Measurements from ENCODE around the gene SLC10A1.
"Not testable (repeated sequence)": the region's sequence is repeated elsewhere in the genome, so short reads cannot be mapped to it uniquely, and the experiment has no call there.

The SLC10A1 gene

DNA sequence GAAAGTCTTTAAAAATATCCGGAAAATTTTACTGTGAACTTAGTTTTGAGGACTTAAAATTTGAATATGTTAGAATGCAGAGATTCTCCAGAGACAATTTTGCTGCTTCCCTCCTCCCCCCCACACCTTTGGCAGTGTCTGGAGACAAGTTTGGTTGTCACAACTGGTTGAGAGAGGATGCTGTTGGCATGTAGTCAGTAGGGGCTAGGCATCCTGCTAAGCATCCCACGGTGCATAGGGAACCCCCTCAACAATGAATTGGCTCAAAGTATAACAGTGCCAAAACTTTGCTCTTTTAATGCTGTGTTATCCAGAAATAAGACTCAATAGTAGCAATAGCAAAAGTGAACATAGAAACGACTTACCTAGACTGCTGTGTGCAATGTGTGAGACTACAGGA is 26.5 kb downstream of the SLC10A1 start:
- DNase-seq (ENCODE audit: low read depth in 2 of 2) = no peak

DNA sequence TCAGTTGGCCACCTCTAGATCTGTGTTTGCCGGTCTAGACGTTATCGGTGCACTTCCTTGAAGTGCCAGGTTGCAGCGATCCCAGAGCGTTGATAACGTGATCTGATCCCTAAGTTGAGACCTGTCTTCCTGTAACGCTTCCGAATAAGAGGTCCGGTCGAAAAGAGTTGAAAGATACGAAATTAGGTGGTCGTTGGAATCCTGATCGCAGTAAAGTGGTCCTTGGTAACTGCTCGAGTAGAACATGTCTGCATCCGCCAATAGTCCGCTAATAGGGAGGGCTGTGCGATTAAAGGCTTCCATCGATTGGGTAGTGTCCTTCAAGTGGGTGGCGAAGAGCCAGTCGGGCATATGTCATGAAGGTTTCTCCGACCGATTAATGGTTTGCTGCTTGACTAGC is 27.4 kb downstream of the SLC10A1 start:
- no peak for DNase-seq (ENCODE audit: low read depth in 2 of 2)

DNA sequence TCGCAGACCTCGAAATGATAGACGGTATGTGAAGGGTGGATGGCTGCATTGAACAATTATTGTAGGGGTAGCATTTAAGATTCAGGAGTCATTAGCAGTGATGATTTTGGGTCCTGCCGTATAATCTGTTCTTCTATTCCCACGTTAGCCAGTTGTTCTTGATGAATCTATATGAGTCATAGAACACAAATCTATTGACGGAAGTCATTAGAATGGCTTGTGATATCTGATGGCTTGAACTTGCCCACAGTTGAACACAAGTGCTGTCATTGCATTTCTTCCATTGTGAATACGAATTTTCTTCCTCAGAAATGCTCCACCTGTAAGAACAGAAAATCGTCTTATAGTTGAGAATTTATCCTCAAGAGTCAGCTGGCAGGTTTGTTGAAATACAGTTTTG is 28.2 kb downstream of the SLC10A1 start:
- DNase-seq (ENCODE audit: low read depth in 2 of 2) = no peak

DNA sequence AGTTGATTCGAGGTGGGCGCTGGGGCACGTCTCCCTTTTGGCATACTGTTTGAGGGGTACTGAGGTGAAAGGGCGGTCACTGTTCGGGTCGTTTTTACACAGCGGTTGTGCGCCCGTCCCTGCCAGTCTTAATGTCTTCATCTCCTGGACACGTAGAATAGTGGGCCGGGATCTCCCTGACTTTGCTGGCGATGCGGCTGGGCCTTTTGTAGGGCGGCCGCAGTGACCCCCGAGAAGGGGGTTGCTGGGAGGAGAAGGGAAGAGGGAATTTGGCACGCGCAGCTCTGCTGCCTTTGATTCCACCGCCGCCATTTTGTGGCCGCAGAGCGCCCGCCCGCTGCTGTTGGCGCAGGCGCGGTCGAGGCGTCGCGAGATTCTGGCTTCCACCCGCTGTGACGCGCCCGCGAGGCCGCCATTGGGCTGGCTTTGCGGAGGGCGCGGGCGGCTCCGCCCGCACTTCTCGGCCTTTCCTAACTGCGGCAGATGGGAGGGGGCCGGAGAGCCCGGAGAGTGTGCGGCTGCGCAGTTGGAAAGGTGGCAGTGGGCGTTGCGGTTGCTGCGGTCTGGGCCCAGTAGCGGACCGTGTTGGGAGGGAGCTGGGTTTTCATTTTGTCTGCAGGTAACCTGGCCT is 29.6 kb downstream of the SLC10A1 start:
- peak; percentile 77 to 80 for DNase-seq (ENCODE audit: low read depth in 2 of 2)

DNA sequence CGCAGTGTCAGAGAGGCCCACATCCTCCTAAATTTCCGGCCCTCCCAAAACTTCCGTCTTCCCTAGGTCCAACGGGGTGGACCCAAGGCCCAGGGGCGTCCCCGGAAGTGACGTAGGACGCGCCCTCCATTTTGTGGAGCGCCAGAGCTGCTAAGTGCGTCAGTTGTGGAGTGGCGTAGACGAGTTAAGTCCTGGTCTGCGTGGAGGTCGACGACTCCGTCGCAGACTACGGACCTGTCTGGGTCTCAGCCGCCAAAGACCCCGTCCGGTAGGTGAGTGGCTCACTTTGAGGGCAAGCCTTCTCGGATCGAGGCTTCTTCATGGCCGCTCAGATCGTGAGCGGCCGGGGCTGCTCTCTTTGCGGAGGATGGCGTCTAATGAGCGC is 30.1 kb downstream of the SLC10A1 start, which contains the start of gene SRSF5:
SRSF5 (plus strand) TSS at position 159 of the 385 bp plus-strand sequence. CDS start 1,015 bp downstream, outside the sequence.
- peak; percentile 89 to 90 for DNase-seq (ENCODE audit: low read depth in 2 of 2)

DNA sequence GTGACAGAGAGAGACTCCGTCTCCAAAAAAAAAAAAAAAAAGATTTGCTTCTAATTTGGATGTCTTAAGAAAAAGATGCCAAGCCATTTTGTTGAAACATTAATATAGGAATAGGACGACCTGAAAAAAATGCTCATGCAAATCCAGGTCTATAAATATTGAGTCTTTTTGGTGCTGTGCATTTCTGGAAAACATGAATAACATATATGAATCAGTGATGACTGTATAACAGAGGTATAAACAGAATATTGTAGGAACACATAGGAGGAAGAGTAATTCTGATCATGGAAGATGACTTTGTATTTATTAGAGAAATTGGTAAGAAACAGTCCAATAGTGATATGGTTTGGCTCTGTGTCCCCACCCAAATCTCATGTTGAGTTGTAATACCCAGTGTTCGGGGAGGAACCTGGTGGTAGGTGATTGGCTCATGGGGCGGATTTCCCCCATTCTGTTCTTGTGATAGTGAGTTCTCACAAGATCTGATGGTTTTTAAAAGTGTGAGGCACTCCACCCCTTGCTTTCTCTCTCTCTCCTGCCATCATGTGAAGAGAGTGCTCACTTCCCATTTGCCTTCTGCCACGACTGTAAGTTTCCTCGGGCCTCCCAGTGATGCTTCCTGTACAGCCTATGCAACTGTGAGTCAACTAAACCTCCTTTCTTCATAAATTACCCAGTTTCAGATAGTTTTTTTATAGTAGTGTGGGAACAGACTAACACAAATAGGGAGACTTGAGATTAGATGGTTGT is 33.1 kb downstream of the SLC10A1 start:
- no peak for DNase-seq (ENCODE audit: low read depth in 2 of 2)

DNA sequence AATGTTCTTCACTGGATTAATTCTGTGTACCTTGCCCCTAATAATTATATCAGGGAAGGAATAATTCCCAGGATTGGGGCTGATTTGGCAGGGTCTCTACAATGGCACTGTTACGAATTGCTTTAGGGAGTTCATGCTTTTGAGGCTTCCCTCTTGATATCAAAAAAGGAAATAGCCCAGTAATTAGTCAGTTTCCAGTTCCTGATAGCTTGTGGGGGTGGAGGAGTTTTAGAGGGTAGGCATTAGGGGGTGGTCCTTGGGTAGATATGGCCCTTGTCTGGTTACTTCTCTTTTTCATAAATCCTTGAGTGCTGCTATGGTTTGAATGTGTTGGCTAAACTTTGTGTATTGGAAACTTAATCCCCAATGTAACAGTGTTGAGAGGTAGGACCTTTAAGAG is 36.2 kb downstream of the SLC10A1 start:
- no peak for DNase-seq (ENCODE audit: low read depth in 2 of 2)

DNA sequence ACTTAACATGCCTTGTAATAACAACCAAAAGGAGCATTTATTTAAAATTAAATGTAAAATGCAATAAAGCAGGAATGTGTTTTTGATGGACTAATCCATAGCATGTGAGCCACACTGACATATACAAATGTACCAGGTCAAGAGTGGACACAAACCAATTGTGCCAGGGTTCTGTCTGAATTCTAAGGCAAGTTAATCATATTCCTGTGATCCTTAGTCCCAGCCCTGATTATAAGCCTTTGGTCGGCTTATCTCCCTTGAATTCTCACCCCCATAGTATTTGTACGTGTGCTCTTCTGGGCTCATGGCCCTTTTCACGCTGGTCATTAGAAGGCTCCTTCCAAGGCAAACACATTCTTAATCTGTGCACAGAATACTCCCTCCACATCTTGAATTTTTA is 40.7 kb downstream of the SLC10A1 start:
- no peak for DNase-seq (ENCODE audit: low read depth in 2 of 2)

DNA sequence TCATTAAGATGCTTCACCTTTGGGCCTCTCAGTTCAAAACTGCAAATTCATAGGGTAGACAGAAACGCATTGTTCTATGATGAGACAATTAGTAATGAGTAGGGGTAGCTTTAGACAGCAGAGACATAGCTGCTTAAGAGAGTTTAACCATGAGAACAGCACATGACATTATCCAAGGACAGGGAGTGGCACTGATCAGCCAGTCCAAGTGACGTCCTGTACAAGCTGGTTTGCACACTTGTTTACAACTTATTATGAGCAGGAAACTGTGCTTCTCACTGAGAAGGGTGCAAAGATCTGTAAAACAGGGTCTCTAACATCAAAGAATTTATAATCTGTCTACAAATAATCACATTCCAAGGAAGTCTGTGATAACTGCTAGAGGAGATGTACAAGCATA is 41.3 kb downstream of the SLC10A1 start:
- DNase-seq (ENCODE audit: low read depth in 2 of 2) = no peak

DNA sequence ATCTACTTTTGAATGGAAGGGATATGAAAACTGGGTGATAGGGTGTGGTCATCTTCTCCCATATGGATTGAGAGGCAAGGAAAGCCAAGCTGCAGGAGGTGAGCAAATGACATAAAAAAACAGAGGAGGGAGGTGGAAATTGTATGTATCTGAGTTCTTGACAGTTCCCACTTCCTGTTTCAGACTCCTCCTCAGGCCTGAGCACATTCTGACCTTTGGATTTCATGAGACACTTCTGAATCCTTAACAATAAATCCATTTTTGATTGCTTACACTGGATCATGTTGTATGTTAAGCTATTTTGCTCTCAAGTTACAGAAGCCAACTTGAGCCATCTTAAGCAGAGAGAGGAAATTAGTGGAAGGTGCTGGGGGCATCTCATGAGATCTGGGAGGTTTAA is 41.7 kb downstream of the SLC10A1 start:
- DNase-seq (ENCODE audit: low read depth in 2 of 2) = no peak

DNA sequence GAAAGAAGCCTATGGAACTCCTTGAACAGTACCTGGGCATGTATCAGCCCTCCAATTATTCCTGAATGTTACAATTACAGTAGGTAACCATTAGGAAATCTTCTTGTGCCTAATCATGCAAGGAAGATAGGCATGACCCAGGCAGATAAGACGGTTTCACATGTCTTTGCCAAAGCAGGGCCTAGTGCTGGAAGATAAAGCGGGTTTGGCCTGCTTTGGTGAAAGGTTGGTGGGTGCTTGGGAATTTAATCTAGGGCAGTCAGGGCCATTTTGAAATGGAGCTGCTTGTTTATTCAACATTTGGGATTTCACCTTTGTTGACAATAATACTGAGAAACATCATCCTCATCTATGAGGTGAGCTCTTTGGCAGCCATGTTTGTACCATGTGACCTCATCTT is 42.6 kb downstream of the SLC10A1 start:
- DNase-seq (ENCODE audit: low read depth in 2 of 2) = no peak

DNA sequence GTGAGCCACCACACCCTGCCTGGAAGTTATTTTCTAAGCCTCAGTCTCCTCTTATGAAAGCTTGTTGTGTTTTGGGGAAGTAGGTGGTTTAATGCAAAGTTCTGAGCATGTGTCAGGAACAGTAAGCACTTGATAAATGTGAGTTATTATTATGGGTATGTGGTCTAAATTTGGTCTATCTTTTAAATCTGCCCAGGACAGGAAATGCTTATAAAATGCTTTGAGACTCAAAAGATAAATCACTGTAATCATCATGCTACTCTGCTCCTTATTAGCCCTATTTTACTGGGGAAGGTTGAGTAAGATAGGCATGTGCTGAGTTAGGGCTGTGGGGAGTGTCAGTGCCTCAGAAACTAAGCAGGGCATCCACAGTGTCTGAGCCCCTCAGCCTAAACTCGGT is 43.2 kb downstream of the SLC10A1 start:
- DNase-seq (ENCODE audit: low read depth in 2 of 2) = no peak

DNA sequence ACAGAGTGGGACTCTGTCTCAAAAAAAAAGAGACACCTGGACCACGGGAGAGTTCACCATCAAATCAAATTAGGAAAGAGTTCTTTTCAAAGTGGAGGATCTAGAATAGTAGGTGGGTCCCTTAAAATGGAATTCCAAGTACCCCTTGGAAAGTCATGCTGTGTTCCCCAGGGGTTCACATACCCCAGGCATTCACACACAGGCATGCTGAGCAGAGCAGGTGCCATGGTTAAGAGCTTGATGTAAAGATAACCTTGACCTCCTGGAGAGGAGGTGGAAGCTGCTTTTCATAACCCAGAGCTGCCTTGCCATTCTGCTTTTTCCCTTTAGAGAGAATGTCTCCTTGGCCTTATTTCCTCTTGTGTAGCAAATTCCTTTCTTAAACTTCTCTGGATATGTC is 44.3 kb downstream of the SLC10A1 start:
- no peak for DNase-seq (ENCODE audit: low read depth in 2 of 2)

DNA sequence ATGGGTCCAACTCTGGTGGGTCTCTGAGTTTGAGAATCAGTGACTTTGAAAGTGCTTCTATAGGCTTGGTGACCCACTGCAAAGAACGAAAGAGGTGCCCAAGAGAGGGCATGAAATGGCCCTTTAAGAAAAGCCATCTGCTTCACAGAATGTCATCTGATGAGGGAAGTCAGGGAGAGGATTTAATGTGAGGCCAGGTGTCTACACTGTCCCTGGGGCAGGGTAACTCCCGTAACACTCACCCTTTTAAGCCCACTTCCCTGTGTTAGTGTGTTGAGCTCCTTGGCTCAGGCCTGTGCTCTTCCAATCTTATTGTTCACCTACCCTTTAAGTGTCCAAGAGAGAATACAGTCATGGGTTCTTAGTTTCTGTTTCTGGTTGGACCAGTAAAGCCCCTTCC is 46.5 kb downstream of the SLC10A1 start:
- no peak for DNase-seq (ENCODE audit: low read depth in 2 of 2)

DNA sequence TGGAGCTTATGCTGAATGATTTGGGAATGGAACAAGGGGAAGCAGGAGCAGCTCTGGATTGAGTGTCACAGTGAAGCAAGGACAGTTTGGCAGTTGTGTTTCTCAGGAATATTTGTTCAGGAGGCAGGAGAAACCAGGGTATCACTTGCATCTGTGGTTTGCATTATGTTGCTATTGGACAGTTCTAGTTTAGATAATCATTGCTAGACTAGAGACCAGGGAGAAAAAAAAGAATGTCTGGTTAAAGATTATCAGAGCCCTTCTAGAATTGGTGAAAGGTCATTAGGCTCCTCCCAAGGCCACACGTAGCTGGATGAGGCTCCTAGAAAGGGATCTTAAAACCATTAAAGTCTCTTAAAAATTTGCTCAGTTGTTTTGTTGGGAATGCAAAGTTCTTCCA is 47.1 kb downstream of the SLC10A1 start:
- DNase-seq (ENCODE audit: low read depth in 2 of 2) = no peak

DNA sequence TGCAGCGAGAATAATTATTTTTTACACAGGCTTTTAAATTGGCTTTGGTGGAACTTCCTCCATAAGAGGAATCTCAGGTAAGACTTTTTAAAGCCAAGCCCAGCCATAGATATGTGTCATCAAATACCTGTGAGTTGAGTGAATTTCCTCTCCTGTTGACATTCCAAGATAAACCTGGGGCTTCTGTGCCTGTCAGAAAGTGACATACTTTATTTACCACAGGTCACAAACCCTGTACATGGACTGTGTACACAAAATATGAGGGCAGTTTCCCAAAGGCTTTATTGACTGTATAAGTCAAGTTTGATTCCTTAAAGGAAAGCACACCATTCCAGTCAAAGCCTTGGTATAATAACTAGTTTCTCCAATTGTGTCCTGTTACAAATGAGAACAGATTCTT is 56.0 kb downstream of the SLC10A1 start:
- no peak for DNase-seq (ENCODE audit: low read depth in 2 of 2)

DNA sequence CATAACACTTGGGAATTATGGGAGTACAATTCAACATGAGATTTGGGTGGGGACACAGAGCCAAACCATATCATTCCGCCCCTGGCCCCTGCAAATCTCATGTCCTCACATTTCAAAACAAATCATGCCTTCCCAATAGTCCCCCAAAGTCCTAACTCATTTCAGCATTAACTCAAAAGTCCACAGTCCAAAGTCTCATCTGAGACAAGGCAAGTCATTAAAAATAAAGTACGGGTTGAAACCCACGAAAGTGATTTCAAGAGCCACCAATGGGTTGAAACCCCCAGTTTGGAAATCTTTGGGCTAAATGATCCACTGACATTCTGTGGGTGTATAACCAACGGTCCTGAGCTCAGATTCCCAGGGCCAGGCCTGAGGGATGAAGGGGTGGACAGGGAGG is 60.6 kb downstream of the SLC10A1 start:
- not testable (repeated sequence) for DNase-seq (ENCODE audit: low read depth in 2 of 2)

DNA sequence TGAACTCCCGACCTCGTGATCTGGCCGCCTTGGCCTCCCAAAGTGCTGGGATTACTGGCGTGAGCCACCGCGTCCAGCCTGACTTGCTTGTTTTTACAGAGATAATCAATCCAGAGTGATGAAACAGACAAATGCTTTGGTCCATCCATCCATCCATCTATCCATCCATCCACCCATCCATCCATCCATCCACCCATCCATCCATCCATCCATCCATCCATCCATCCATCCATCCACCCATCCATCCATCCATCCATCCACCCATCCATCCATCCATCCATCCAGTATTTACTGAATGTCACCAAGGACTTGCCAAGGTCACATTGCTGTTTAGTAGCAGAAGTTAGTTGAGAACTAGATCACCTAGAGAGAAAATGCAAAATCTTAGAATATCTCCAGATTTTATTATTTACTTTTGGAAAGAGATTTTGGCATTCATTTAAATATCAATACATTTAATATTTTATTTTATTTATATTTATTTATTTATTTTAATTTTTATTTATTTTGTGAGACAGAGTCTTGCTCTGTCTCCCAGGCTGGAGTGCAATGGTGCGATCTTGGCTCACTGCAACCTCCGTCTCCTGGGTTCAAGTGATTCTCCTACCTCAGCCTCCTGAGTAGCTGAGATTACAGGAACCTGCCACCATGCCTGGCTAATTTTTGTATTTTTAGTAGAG is 65.0 kb downstream of the SLC10A1 start:
- not testable (repeated sequence) for DNase-seq (ENCODE audit: low read depth in 2 of 2)

DNA sequence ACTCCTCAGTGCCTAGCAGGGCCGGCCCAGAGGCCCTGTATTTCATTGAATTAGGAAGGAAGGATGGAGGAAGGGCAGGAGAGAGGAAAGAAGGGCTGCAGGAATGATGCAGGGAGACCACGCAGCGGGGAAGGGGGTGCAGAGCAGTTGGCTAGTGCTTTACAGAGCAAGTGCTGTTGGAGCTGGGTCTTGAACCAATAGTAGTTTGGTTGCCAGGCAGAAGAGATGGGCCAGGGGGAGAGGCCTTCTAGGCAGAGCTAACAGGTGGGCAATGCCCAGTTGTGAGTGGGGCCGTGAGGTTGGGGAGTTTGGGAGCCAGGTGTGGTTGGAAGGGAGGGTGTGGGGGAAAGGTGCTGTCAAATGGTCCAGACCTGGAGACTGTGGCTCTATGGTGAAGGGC is 69.2 kb downstream of the SLC10A1 start:
- no peak for DNase-seq (ENCODE audit: low read depth in 2 of 2)

DNA sequence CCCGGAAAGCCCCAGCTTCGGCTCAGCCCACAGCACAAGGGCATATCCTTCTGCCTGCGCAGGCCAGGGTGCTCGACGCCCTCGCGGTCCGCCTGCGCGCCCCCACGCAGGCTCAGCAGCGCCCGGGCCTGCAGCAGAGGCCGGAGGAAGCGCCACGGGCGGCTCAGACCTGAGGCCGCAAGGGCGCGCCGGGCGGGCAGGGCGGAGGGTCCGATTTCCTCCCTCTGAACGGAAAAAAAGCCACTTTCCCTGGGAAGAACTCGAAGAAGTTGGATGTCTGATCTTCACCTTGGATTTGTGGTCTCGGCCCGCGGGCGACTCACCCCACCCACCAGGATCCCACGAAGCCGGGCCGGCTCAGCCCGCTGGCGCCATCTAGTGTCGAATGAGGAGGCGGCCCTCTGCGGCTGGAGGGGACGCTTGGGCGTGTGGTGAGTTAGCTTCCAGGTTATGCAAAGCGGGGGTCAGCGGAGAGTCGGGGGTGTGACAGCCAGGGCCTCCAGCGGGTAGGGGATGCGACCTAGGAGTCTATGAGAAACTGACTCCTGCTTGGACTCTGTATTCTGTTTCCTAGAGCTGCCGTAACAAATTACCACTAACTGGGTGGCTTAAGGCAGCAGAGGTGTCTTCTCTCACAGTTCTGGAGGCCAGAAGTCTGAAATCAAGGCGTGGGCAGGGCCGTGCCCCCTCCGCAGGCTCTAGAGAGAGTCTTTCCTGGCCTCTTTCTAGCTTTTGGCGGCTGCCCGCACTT is 70.1 kb downstream of the SLC10A1 start:
- peak; percentile 74 to 75 for DNase-seq (ENCODE audit: low read depth in 2 of 2)

Measured in stimulated activated CD8-positive, alpha-beta memory T cell treated with anti-CD3 and anti-CD28 coated beads, Interleukin-2, amount 100 ng/mL, for 1 hour (primary cell).